Measurements from ENCODE around the gene AP5M1. TPM values are rescaled to one million over a fixed set of nuclear protein-coding genes. Genes with fewer than 3 reads are reported as not detected.

Gene AP5M1
- total and polyA plus RNA-seq, 2 of the 4 experiments (the other 2 are of a cell fraction) = 16.1 to 28.3 TPM

GRCh38 chr14:57297852-57298251 is 29.1 kb downstream of the AP5M1 start (continued):
- TF ChIP-seq, protein P1, sequence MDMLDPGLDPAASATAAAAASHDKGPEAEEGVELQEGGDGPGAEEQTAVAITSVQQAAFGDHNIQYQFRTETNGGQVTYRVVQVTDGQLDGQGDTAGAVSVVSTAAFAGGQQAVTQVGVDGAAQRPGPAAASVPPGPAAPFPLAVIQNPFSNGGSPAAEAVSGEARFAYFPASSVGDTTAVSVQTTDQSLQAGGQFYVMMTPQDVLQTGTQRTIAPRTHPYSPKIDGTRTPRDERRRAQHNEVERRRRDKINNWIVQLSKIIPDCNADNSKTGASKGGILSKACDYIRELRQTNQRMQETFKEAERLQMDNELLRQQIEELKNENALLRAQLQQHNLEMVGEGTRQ (IDR thresholded peaks at IDR 0.05; ENCODE audit: low read depth, low read length) = no peak

GRCh38 chr14:57299511-57299910 is 30.7 kb downstream of the AP5M1 start:
- ATAC-seq (ENCODE audit: low read depth) = no peak
- dilution Hi-C loops (cut with HindIII; ENCODE audit: low sequenced_read_pairs, unreplicated experiment) (no loop called here), intact Hi-C loops (cut with micrococcal nuclease) (no loop called here), in situ Hi-C loops (cut with MboI; ENCODE audit: low sequenced_read_pairs) (no loop called here)
- no peak overlapping the region for H3K9ac ChIP-seq (ENCODE audit: low read depth, low read length)
- no peak overlapping the region for H2BK20ac ChIP-seq (ENCODE audit: low read depth, low read length)
- no peak overlapping the region for H3K18ac ChIP-seq (ENCODE audit: low read depth, low read length)
- H3K56ac ChIP-seq (ENCODE audit: extremely low read depth, insufficient read depth, low read length) = no peak overlapping the region
- H2BK5ac ChIP-seq (ENCODE audit: low read depth, low read length, poor library complexity, severe bottlenecking) = no peak overlapping the region
- no peaks in the 10 kb centered on the region for H3K36me3 ChIP-seq (ENCODE audit: control insufficient read depth, insufficient read depth, low read length)
- H3K27me3 ChIP-seq (ENCODE audit: control insufficient read depth, insufficient read depth, low read length) = peaks cover 4% of the 10 kb centered on the region; the same call in 1 of the 2 replicates
- no peak overlapping the region for H4K91ac ChIP-seq (ENCODE audit: insufficient read depth, low read depth, low read length)
- no peak overlapping the region for H2BK15ac ChIP-seq (ENCODE audit: low read depth, low read length)
- H3K14ac ChIP-seq (replicated peaks; ENCODE audit: low read depth, low read length) = no peak overlapping the region
- no peaks in the 10 kb centered on the region for H3K79me1 ChIP-seq (ENCODE audit: low read depth in 1 of 2, low read length in 2 of 2)
- no TSS peak for BruUV-seq (replicated peaks)
- H3K9me3 ChIP-seq (ENCODE audit: control insufficient read depth, insufficient read depth, low read length) = no peaks in the 10 kb centered on the region
- H4K20me1 ChIP-seq (ENCODE audit: insufficient read depth, low read length) = no peaks in the 10 kb centered on the region
- POLR2A ChIA-PET (ENCODE audit: unreplicated experiment) = no interaction called here
- H3K27ac ChIP-seq (ENCODE audit: insufficient read depth, low read length) = no peak overlapping the region
- DNase-seq = no peak
- H3K4ac ChIP-seq (ENCODE audit: low read depth, low read length) = no peak overlapping the region
- no peak overlapping the region for H4K8ac ChIP-seq (ENCODE audit: low read depth in 2 of 2, low read length in 2 of 2)
- CTCF ChIA-PET = interaction anchor here (1.3 kb wide), 1 partner anchor 808 kb away, joined by 5 read pairs; no protein-coding TSS in a partner anchor
- H3K4me1 ChIP-seq (ENCODE audit: control insufficient read depth, insufficient read depth, low read length) = no peaks in the 10 kb centered on the region
- no peak overlapping the region for H2AFZ ChIP-seq (replicated peaks; ENCODE audit: low read length, poor library complexity)
- no peak overlapping the region for H2AK9ac ChIP-seq (replicated peaks; ENCODE audit: low read depth, low read length, poor library complexity)
- no peak overlapping the region for H3K4me3 ChIP-seq (ENCODE audit: insufficient read depth, low read depth, low read length)
- no CpG with 5 or more reads among the region's 3 CpGs for WGBS, 2 experiments (ENCODE audit: extremely low coverage in 2 of 2, insufficient read length in 1 of 2)
- H2BK120ac ChIP-seq (ENCODE audit: low read depth, low read length) = no peak overlapping the region
- no peak overlapping the region for H4K5ac ChIP-seq (ENCODE audit: low read depth, low read length)
- no peak overlapping the region for H2AK5ac ChIP-seq (ENCODE audit: low read depth, low read length)
- H3K4me2 ChIP-seq (ENCODE audit: low read depth, low read length) = no peak overlapping the region
- no peak overlapping the region for H3K23ac ChIP-seq (ENCODE audit: low read depth, low read length)
- H3K9me1 ChIP-seq (ENCODE audit: insufficient read depth, low read length) = no peaks in the 10 kb centered on the region
- TF ChIP-seq MXI1 (IDR thresholded peaks at IDR 0.05; ENCODE audit: borderline replicate concordance, low read depth, low read length) (no peak), SMC3 (IDR thresholded peaks at IDR 0.05; ENCODE audit: low read depth, low read length) (no peak), MAZ (IDR thresholded peaks at IDR 0.05; ENCODE audit: borderline replicate concordance, low read depth, low read length) (no peak), ELK1 (IDR thresholded peaks at IDR 0.05; ENCODE audit: borderline replicate concordance, low read depth, low read length) (no peak), MAFK (IDR thresholded peaks at IDR 0.05; ENCODE audit: low read depth, low read length) (no peak), RCOR1 (IDR thresholded peaks at IDR 0.05; ENCODE audit: insufficient replicate concordance, low read length) (no peak), RFX5 (IDR thresholded peaks at IDR 0.05; ENCODE audit: low read depth, low read length) (no peak), CEBPB (IDR thresholded peaks at IDR 0.05; ENCODE audit: low read depth, low read length) (no peak), NFE2L2 (IDR thresholded peaks at IDR 0.05; ENCODE audit: low read depth, low read length) (no peak), POLR2A (IDR thresholded peaks at IDR 0.05; ENCODE audit: low read depth, low read length) (no peak), FOS (IDR thresholded peaks at IDR 0.05; ENCODE audit: low read depth, low read length) (no peak), BHLHE40 (IDR thresholded peaks at IDR 0.05; ENCODE audit: low read depth, low read length) (no peak), RAD21 (IDR thresholded peaks at IDR 0.05; ENCODE audit: low read length) (no peak)
- TF ChIP-seq, protein P1 (IDR thresholded peaks at IDR 0.05; ENCODE audit: low read depth, low read length) = no peak
